IPS-20b (cell line): ENCODE measurements around the gene EXOC4.

Experiments used
- H3K27ac ChIP-seq: one replicate; pipeline ENCODE4 v1.5.1; 2013; ENCODE audit warnings: low read length
- H3K27me3 ChIP-seq: 2 replicates; pipeline ENCODE4 v1.6.1; 2013; ENCODE audit warnings: mild to moderate bottlenecking, low read length, inconsistent platforms; ENCODE audit not compliant: insufficient read depth
- H3K36me3 ChIP-seq: 2 replicates; pipeline ENCODE4 v1.6.1; 2013; ENCODE audit warnings: low read depth, mild to moderate bottlenecking, inconsistent platforms, low read length, moderate library complexity; ENCODE audit not compliant: insufficient read depth
- H3K4me1 ChIP-seq: 2 replicates; pipeline ENCODE4 v1.6.1; 2013; ENCODE audit warnings: mild to moderate bottlenecking, control low read depth, inconsistent platforms, low read length, moderate library complexity; ENCODE audit not compliant: insufficient read depth
- H3K4me3 ChIP-seq: 2 replicates; pipeline ENCODE4 v1.5.1; 2013; ENCODE audit warnings: mild to moderate bottlenecking, low read length, inconsistent platforms
- H3K9ac ChIP-seq: 2 replicates; pipeline ENCODE4 v1.6.1; 2013; ENCODE audit warnings: low read depth, mild to moderate bottlenecking, inconsistent platforms, low read length, moderate library complexity
- H3K9me3 ChIP-seq: 2 replicates; pipeline ENCODE4 v1.6.1; 2013; ENCODE audit warnings: mild to moderate bottlenecking, low read depth, low read length, inconsistent platforms; ENCODE audit not compliant: insufficient read depth

The EXOC4 gene

DNA sequence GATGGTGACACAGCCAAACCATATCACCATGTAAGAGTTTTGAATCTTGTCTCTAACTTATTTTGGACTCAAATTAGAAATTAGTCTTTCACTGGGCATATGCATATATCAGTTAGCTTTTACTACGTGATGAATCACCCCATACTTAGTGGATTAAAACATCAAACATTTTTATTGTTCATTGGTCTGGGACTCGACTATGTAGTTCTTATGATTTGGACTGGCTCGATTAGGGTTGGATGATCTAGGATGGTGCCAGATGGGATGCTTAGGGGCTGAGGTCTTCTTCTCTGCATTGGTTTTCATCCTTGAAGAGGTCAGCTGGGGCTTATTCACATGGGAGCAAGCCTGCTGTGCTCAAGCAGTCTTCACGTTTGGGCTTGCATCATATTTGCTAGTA, 264.9 kb downstream of the EXOC4 start:
- H3K9ac ChIP-seq = no peak overlapping the region
- H3K4me1 ChIP-seq = peaks cover 3% of the 10 kb centered on the region; the same call in 1 of the 2 replicates
- no peaks in the 10 kb centered on the region for H3K27me3 ChIP-seq
- H3K36me3 ChIP-seq = no peaks in the 10 kb centered on the region
- no peak overlapping the region for H3K27ac ChIP-seq
- no peaks in the 10 kb centered on the region for H3K9me3 ChIP-seq
- H3K4me3 ChIP-seq = no peak overlapping the region

DNA sequence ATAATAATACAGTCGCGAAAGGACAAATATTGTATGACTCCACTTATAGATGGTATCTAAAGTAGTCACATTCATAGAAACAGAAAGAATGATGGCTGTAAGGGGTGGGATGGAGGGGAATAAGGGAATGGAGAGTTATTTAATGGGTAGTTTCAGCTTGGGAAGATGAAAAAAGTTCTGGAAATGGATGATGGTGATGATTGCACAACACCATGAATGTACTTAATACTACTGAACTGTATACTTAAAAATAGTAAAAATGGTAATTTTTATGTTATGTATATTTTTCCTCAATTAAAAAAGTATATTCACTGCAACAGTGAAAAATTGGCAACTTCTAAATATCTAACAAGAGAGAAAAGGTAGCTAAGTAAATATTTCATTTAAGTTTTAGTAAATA, 265.8 kb downstream of the EXOC4 start:
- no peaks in the 10 kb centered on the region for H3K9me3 ChIP-seq
- no peak overlapping the region for H3K9ac ChIP-seq
- H3K36me3 ChIP-seq = no peaks in the 10 kb centered on the region
- no peaks in the 10 kb centered on the region for H3K27me3 ChIP-seq
- H3K4me1 ChIP-seq = peaks cover 3% of the 10 kb centered on the region; the same call in 1 of the 2 replicates
- H3K4me3 ChIP-seq = no peak overlapping the region
- no peak overlapping the region for H3K27ac ChIP-seq

DNA sequence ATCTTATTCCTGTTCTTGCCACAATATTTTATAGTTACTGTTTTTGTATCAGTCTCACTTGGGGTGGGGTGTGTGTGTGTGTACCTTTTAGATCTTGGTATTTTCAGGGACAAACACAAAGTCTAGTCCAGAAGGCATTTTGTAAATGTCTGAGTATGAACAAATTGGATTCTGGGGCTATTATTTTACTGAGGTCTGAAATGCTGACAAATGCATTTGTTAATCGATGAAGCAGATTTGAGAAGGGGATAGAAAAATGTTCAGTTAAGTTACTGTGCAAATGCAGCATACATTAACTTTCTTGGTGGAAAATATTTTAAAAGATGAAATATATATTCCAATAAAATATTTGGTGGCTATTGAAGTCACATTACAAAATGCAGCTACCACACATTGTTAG, 267.4 kb downstream of the EXOC4 start:
- Histone ChIP-seq H3K4me1 (peaks cover 3% of the 10 kb centered on the region; the same call in 1 of the 2 replicates), H3K4me3 (no peak overlapping the region), H3K9ac (no peak overlapping the region), H3K9me3 (no peaks in the 10 kb centered on the region), H3K36me3 (no peaks in the 10 kb centered on the region), H3K27ac (no peak overlapping the region), H3K27me3 (no peaks in the 10 kb centered on the region)

DNA sequence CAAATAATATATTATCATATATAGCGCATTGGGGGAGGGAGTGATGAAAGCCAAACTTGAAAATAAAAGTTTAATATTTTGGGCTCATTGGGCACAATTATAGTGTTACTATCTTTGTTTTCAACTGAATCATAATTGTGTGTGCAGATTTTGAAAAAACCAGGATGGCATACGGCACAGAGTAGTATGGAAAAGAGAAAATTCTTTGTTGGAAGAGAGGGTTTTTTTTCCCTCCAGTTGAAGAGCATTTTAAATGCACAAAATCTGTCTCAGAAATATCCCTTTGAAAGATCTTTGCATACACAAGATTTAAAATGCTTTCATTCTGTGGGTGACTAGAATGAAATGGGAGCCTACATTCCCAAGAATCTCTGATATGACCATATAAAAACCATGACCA, 269.6 kb downstream of the EXOC4 start:
- Histone ChIP-seq H3K27me3 (no peaks in the 10 kb centered on the region), H3K9me3 (no peaks in the 10 kb centered on the region), H3K4me1 (0 out of 2 replicates have a peak, but pooled peaks cover 3% of the 10 kb centered on the region), H3K4me3 (no peak overlapping the region), H3K27ac (no peak overlapping the region), H3K36me3 (no peaks in the 10 kb centered on the region), H3K9ac (no peak overlapping the region)

DNA sequence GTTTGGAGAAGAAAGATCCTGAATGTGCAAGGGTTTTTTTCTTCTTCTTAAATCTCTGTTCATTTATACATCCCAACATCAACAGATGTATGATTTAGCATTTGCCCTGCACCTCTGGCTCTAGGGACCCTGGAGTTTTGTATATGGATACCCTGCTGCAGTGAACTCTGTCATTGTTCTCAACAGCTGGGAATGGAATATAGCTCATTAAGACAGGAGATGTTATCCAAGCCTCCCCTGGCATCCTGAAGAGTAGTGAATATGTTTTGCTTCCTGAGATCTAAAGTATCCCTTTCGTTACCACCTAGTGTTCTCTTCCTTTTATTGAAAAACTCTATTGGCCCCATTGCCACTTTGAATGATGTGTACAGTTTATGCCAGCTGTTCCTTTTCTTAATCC, 275.9 kb downstream of the EXOC4 start:
- no peaks in the 10 kb centered on the region for H3K27me3 ChIP-seq
- no peak overlapping the region for H3K4me3 ChIP-seq

DNA sequence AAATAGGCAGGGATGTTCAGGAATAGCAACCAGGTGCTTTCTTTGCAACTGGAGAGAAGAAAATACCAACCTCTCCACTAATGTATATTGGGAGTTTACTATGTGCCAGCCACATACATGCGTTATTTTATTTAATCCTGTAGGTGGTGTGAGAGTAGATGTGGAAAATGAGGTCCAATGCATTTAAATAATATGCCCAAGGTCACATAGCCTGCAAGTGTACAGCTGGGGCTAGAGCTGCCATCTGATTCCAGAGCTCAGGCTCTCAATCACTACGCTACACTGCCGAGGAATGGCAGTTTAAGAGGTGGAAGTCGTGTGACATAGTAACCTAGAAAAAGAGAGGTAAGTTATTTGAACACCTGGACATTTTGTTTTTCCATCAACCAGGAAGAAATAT, 277.0 kb downstream of the EXOC4 start:
- Histone ChIP-seq H3K4me1 (peaks cover 12% of the 10 kb centered on the region; the same call in 1 of the 2 replicates), H3K36me3 (no peaks in the 10 kb centered on the region), H3K9ac (no peak overlapping the region), H3K27ac (no peak overlapping the region), H3K9me3 (no peaks in the 10 kb centered on the region), H3K27me3 (no peaks in the 10 kb centered on the region), H3K4me3 (no peak overlapping the region)

More for the DNA sequence above, 275.9 kb downstream of the EXOC4 start:
- no peak overlapping the region for H3K27ac ChIP-seq
- H3K36me3 ChIP-seq = no peaks in the 10 kb centered on the region
- H3K9ac ChIP-seq = no peak overlapping the region
- H3K4me1 ChIP-seq = peaks cover 12% of the 10 kb centered on the region; the same call in 1 of the 2 replicates
- no peaks in the 10 kb centered on the region for H3K9me3 ChIP-seq

DNA sequence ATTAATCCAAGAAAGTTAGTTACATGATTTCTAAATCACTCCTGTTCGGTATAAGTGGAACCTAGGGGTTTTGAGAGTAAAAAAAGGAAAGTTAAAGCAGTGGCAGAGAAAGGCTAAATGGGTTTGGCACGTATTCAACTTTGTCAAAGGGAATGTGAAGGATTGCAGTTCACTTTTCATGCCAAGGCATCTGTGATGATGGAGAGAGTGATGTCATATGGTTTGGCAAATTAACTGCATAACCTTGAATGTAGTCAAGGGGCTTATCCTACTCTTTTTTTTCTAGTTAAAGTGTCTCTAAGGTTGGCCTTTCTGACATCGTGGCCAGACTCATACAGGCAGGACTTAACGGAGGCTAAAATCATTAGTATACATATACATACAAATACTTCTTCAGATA, 277.8 kb downstream of the EXOC4 start:
- no peaks in the 10 kb centered on the region for H3K9me3 ChIP-seq
- no peak overlapping the region for H3K4me3 ChIP-seq
- H3K27ac ChIP-seq = no peak overlapping the region
- peaks cover 12% of the 10 kb centered on the region; the same call in 1 of the 2 replicates for H3K4me1 ChIP-seq
- no peaks in the 10 kb centered on the region for H3K36me3 ChIP-seq
- no peaks in the 10 kb centered on the region for H3K27me3 ChIP-seq
- no peak overlapping the region for H3K9ac ChIP-seq

DNA sequence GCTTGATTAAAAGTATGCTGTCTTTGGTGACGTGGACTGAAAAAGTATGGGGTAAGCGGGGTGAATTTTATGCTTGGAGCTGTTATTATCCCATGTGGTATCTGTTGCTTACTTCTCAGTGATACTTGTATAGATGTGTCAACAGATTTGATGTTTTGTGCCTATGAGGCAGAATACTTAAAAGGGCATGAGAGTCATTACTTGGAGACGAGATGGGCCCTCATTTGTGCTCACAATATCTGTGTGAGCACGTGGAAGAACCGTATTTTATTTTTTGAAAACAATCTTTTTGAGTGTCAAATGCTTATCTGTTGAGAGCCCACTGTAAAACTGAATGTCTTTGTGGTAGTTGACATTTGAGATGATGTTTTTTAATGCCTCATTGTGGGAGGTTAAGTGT, 281.9 kb downstream of the EXOC4 start:
- H3K9me3 ChIP-seq = no peaks in the 10 kb centered on the region
- H3K36me3 ChIP-seq = no peaks in the 10 kb centered on the region
- H3K27ac ChIP-seq = no peak overlapping the region
- no peaks in the 10 kb centered on the region for H3K27me3 ChIP-seq
- peaks cover 5% of the 10 kb centered on the region for H3K4me1 ChIP-seq
- no peak overlapping the region for H3K4me3 ChIP-seq
- H3K9ac ChIP-seq = no peak overlapping the region

DNA sequence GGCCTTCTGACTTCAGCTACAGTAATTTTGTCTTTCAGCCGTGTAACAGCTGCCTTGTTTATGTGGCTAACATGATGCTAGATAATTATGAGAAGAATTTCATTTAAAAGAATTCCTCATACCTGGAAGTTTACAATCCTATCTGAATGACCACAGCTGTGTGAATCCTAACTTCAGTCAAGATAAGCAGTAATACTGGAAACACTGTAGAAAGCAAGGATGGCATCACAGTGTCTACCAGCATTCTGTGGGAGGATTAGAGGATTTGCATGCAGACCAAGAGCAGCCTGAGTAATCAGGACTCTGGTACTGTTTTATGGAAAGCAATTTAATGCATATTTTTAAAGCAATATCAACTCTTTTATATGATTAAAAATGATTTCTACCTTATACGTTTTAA, 282.4 kb downstream of the EXOC4 start:
- Histone ChIP-seq H3K36me3 (no peaks in the 10 kb centered on the region), H3K27me3 (no peaks in the 10 kb centered on the region), H3K9ac (no peak overlapping the region), H3K4me1 (peaks cover 10% of the 10 kb centered on the region), H3K27ac (no peak overlapping the region), H3K4me3 (no peak overlapping the region), H3K9me3 (no peaks in the 10 kb centered on the region)

DNA sequence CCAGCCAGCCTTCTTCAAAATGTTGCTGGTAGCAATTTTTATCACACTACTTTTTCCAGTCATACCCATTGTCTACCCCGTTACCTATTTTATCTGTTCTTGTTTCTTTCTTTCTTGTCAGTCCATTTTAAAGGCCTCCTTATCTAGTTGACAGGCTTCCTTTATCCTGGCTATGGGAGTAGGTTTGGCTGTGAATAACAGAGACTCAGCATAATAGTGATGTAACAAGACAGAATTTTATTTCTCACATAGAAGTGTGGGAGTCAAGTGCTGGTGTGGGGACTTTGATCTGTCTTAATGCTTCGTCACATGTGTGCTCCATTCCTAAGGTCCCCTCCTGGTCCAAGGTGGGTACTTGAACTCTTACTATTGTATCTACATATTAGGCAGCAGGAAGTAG, 283.6 kb downstream of the EXOC4 start:
- H3K36me3 ChIP-seq = no peaks in the 10 kb centered on the region
- no peak overlapping the region for H3K27ac ChIP-seq
- H3K4me3 ChIP-seq = no peak overlapping the region
- H3K9ac ChIP-seq = no peak overlapping the region
- no peaks in the 10 kb centered on the region for H3K9me3 ChIP-seq
- peaks cover 21% of the 10 kb centered on the region for H3K4me1 ChIP-seq
- H3K27me3 ChIP-seq = no peaks in the 10 kb centered on the region

DNA sequence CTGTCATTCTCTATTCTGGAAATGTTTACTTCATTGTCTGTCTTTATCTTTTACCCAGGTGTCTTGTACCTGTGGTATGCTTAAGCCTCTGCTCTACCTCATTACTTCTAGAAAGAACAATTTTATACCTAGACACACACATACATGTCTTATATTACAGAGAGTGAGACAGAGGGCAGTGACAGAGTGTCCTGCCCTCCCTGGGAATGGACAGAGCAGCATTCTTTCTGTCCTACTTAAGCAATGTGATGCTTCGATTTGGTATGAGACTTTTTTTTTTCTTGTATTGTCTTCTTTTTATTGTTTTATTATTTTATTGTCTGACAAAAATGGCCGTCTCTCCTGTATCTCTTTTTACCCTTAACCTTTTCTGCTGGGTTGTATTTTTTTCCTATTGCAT, 286.1 kb downstream of the EXOC4 start:
- Histone ChIP-seq H3K36me3 (no peaks in the 10 kb centered on the region), H3K4me3 (no peak overlapping the region), H3K4me1 (peaks cover 24% of the 10 kb centered on the region), H3K9me3 (no peaks in the 10 kb centered on the region), H3K27ac (no peak overlapping the region), H3K27me3 (no peaks in the 10 kb centered on the region), H3K9ac (no peak overlapping the region)

DNA sequence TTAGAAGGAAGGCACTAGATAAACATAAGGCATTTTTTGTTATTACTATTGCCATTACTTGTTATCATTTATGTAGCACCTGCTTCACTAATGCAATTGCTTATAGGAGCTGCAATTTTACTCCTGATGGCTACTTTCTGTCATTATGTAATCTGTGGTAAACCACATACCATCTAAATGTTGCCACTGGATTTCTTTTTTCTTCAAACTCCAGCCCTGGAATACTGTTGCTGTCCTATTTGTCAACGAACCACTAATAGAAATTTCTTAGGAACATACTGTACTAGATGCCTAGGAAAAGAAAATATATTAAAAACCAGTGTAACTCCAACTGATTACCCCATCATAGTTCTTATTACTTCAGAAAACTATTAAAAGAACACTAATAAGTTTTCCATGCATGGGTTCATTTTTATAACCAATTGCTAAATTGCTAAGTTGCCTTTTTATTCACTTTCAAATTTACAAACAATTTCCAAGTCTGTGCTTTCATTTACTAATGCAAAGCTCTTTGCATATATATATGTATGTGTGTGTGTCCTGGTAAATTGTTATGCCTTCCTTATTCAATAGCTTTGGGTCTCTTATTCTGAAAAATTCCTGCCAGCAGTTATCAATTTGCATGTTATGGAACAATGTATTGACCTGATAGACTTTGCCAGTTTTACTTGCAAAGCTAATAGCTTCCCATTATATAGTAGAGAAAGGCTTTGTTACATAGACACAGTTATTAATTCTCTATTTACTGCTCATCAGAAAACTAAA, 287.4 kb downstream of the EXOC4 start:
- no peak overlapping the region for H3K27ac ChIP-seq
- peaks cover 24% of the 10 kb centered on the region for H3K4me1 ChIP-seq
- no peak overlapping the region for H3K9ac ChIP-seq
- H3K27me3 ChIP-seq = no peaks in the 10 kb centered on the region
- no peak overlapping the region for H3K4me3 ChIP-seq
- no peaks in the 10 kb centered on the region for H3K36me3 ChIP-seq
- H3K9me3 ChIP-seq = no peaks in the 10 kb centered on the region
